ENCODE measurements around the gene AVPR2.

AVPR2 gene

GRCh38 chrX:153903991-153904957 is at the start of gene AVPR2:
Gene AVPR2 (plus strand): TSS chrX:153904673. CDS start chrX:153905146, 473 bp downstream.
- no peak for DNase-seq (ENCODE audit: low read depth in 2 of 2, low spot score in 1 of 2)

DNA sequence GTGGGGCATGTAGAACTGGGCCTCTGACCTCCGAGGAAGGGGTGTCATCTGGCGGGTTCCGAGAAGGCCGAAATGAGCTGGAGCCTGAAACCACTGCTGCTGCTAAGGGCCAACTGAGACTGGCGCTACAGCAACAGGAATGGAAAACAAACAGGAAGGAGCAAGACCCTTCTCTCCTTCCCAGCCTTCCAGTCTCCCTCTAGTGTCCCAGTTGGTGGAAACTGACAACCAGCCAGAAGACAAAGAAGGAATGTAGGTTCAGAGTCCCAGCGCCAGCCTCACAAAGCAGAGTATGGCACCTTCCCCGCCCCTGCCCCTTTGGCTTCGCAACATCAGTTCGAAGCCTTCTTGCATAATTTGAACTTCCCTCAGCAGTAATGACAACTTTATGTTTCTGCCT is 49.8 kb upstream of the AVPR2 start:
- DNase-seq (ENCODE audit: low read depth in 2 of 2, low spot score in 1 of 2), result no peak

DNA sequence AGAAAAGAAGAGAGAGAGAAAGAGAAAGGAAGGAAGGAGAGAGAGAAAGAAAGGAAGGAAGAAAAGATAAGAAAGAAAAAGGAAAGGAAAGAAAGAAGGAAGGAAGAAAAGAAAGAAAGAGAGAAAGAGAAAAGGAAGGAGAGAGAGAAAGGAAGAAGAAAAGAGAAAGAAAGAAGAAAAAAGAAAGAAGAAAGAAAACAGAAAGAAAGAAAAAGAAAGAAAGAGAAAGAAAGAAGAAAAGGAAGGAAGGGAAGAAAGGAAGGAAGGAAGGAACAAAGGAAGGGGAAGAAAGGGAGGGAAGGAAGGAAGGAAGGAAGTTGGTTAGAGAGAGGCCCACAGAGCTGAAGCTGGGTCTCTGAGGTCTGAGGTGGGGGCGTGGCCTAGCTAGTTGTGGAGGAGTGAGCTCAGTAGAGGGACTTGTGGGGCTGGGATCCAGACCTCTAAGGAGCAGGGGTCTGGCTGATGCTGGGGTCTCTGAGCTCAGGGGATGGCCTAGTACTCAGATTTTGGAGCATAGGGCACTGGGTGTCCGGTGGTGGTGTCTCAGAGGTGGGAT is 47.0 kb upstream of the AVPR2 start:
- no peak for DNase-seq (ENCODE audit: low read depth in 2 of 2, low spot score in 1 of 2)

DNA sequence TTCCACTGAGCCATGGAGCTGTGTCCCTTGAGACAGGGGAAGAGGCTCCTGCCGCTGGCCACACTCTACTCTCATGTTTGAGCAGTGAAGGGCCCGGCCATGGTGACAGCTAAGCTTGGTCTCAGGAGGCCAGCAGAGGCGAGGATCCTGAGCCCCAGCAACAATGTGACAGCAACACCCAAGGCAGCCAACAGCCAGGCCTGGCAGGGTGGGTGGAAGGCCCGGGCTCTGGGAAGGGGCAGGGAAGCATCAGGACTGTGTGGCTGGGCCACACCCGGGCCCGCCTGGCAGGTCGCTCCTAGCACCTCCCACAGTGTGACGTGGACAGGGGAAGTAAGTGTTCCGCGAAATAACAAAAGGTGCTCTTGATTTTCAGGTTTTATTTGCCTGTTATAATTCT is 43.3 kb upstream of the AVPR2 start:
- no peak for DNase-seq (ENCODE audit: low read depth in 2 of 2, low spot score in 1 of 2)

GRCh38 chrX:153861733-153862310 is 42.7 kb upstream of the AVPR2 start:
- no peak for DNase-seq (ENCODE audit: low read depth in 2 of 2, low spot score in 1 of 2)

DNA sequence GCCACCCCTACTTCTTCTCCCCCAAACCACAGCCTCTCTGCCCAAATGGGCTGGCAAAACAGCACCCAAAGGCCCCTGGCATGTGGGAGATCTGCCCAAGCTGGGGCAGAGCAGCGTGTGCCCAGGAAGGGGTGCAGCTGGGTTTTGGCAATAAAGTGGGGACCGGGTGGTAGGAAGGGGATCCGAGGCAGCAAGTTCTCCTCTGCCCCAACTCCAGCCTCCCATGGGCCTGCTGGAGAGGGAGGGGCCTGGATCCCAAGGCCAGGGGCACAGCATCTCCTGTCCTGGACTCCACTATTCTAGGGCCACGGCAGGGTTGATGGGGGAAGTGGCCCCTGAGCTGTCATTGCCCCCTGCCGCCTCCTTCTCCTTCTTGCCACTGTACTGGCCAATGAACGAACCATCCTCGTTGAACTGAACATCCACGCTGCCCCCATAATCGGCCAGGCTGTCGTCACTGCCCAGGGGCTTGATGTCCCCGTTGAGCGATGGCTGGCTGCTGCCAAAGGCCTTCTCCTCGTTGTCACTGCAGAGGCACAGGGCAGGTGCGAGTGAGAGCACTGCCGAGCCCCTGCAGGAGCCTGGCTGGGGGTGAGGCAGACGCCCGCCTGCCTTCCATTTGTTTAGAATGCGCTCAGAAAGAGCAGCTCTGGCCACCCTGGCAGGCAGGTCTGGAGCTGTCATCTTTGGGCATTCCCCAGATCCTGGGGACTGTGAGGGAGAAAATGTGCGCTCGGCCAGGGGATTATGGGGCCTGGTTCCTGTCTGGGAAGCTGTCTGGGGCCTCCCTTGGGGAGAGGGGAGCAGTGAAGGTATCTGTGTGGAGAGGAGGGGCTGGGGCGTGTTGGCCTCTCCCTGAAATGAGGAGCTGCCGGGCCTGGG is 41.9 kb upstream of the AVPR2 start:
- no peak for DNase-seq (ENCODE audit: low read depth in 2 of 2, low spot score in 1 of 2)

DNA sequence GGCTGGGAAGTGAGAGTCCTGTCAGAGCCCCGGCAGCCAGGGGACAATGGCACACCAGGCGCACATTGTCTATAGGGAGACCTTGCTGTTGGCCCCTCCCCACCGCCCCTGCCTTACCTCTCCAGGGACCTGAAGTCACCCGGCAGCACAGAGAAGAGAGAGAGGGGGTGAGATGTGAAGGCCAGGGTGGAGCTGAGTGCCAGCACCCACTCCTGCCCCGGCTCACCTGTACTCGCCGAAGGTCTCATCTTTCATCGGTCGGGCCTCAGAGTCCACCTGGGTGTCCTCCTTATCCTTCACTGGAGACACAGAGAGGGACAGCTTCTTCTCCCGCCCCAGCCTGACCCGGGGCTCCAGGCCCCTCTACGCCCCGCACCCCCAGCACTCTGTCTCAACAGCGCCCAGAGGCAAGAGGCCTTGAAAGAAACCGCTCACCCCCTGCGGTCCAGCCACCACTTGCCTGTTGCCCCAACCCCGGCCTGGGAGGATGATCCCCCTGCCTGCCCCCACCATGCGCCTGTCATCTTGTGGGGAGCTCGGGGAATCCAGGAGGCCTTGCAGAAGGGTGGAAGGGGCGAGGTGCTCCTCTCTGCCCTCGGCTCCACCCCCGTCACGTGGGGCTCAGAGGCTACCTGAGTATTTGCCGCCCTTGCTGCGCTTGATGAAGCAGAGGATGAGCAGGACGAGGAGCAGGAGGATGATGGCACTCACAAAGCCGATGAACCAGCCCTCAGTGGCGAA is 41.1 kb upstream of the AVPR2 start:
- no peak for DNase-seq (ENCODE audit: low read depth in 2 of 2, low spot score in 1 of 2)

GRCh38 chrX:153864101-153864500 is 40.4 kb upstream of the AVPR2 start:
- no peak for DNase-seq (ENCODE audit: low read depth in 2 of 2, low spot score in 1 of 2)

- DNase-seq (ENCODE audit: low read depth in 2 of 2, low spot score in 1 of 2), result no peak
These were observed 39.7 kb upstream of the AVPR2 start for GRCh38 chrX:153864561-153865320.

GRCh38 chrX:153865321-153865580 is 39.2 kb upstream of the AVPR2 start:
- no peak for DNase-seq (ENCODE audit: low read depth in 2 of 2, low spot score in 1 of 2)

DNA sequence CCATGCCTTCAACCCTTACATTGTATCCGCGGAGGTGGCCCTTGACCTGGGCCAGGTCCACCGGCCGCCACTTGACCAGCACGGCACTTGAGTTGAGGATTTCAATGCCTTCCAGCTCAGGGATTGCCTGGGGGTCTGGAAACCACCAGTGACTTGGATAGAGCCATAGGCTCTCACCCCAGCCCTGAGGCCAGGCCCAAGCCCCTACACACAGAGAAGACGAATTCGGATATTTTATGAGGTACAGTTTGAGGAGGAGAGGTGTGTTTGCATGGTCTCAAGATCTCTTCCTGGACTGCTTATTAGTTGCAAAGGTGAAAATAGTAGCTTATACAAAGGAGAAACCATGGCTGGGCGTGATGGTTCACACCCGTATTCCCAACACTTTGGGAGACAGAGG is 38.8 kb upstream of the AVPR2 start:
- no peak for DNase-seq (ENCODE audit: low read depth in 2 of 2, low spot score in 1 of 2)

GRCh38 chrX:153866302-153867019 is 38.0 kb upstream of the AVPR2 start:
- DNase-seq (ENCODE audit: low read depth in 2 of 2, low spot score in 1 of 2), result no peak

GRCh38 chrX:153867139-153867538 is 37.3 kb upstream of the AVPR2 start:
- DNase-seq (ENCODE audit: low read depth in 2 of 2, low spot score in 1 of 2), result no peak

DNA sequence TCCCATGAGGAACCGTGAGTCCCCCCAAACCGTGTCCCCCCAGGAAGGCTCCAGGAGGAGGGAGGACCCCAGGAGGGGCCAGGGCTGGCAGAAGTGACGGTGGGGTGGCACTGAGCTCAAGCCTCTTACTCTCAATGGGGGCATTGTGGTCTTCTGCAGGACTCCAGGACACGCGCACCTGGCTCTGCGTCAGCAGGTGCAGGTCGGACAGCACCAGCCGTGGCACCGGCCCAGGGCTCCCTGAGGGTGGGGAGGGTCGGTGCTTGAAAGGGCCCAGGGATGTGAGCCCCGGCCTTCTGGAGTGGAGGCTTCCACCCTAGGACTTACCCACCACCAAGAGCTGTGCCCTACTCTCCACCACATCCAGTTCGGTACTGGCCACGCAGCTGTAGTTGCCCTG is 36.8 kb upstream of the AVPR2 start:
- no peak for DNase-seq (ENCODE audit: low read depth in 2 of 2, low spot score in 1 of 2)

- no peak for DNase-seq (ENCODE audit: low read depth in 2 of 2, low spot score in 1 of 2)
These were observed 35.6 kb upstream of the AVPR2 start for GRCh38 chrX:153868576-153869472.

DNA sequence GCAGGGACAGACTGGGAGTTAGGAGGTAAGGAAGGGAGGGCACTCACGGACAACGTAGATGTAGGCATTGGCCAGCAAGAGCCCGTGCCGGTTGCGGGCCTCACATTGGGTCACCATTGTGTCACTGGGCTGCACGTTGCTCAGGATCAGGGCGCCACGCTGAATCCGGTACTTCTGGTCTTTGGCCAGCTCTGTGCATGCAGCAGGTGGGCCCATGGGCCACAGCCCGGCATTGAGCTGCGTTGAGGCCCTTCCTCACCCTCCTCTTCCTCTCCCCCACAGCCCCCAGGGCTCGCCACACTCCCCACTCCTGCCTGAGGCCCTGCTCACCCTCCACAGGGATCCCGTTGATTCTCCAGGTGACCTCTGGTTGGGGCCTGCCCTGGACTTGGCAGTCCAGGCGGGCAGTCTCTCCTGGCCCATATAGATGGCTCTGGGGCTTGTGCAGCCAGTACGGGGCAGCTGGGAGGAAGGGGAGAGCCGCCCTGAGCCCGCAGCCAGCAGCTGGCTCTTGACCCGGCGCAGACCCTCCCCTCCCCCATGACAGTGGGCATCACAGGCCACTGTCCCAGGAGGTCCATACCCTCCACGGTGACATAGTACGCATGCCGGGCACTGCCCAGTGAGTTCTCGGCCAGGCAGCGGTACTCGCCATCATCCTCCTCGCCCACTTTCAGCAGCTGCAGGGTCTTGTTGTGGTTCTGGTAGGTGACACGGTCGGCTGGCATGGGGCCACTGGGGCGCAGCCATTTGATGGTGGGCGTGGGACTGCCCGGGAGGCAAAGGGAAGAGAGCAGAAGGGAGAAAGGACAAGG is 34.8 kb upstream of the AVPR2 start:
- no peak for DNase-seq (ENCODE audit: low read depth in 2 of 2, low spot score in 1 of 2)

- DNase-seq (ENCODE audit: low read depth in 2 of 2, low spot score in 1 of 2), result no peak
These were observed 34.2 kb upstream of the AVPR2 start for GRCh38 chrX:153870288-153870690.
